HS-5 (cell line): ENCODE results near the gene IGSF9.
"Not testable (repeated sequence)": the region's sequence is repeated elsewhere in the genome, so short reads cannot be mapped to it uniquely, and the experiment has no call there.

Source experiments
- DNase-seq: peaks from one replicate; pipeline ENCODE4 v3.0.0-alpha.2; 2012; ENCODE audit warnings: low read depth

IGSF9 gene

GRCh38 chr1:159920202-159920601, 25.2 kb downstream of the IGSF9 start:
- no peak for DNase-seq

- DNase-seq: no peak
These were observed 26.1 kb downstream of the IGSF9 start for GRCh38 chr1:159919236-159919865.

- no peak for DNase-seq
These were observed 26.8 kb downstream of the IGSF9 start for GRCh38 chr1:159918352-159919200.

GRCh38 chr1:159917533-159918351, 27.7 kb downstream of the IGSF9 start:
- DNase-seq: no peak

- DNase-seq: peak; percentile 88
These were observed 29.0 kb downstream of the IGSF9 start for GRCh38 chr1:159916242-159917051.

- no peak for DNase-seq
These were observed 29.7 kb downstream of the IGSF9 start for GRCh38 chr1:159915571-159916241.

- no peak for DNase-seq
These were observed 31.0 kb downstream of the IGSF9 start for GRCh38 chr1:159914252-159915018.

- no peak for DNase-seq
These were observed 31.8 kb downstream of the IGSF9 start for GRCh38 chr1:159913451-159914192.

GRCh38 chr1:159911326-159912070, 33.9 kb downstream of the IGSF9 start:
- no peak for DNase-seq

GRCh38 chr1:159908031-159908940, 37.1 kb downstream of the IGSF9 start:
- no peak for DNase-seq

GRCh38 chr1:159906960-159907359, 38.5 kb downstream of the IGSF9 start:
- no peak for DNase-seq

GRCh38 chr1:159904036-159904435, 41.4 kb downstream of the IGSF9 start:
- DNase-seq: not testable (repeated sequence)

- DNase-seq: no peak
These were observed 42.9 kb downstream of the IGSF9 start for GRCh38 chr1:159902541-159902940.

- DNase-seq: no peak
These were observed 44.6 kb downstream of the IGSF9 start for GRCh38 chr1:159900755-159901360.

GRCh38 chr1:159900086-159900680, 45.2 kb downstream of the IGSF9 start, which contains the start of gene CFAP45:
Gene CFAP45 (minus strand): TSS chr1:159900165. CDS start chr1:159900098, 67 bp downstream.
- no peak for DNase-seq

GRCh38 chr1:159899634-159900033, 45.8 kb downstream of the IGSF9 start:
- DNase-seq: not testable (repeated sequence)

GRCh38 chr1:159898527-159898926, 46.9 kb downstream of the IGSF9 start:
- no peak for DNase-seq
